WTC11 (cell line): ENCODE results near the gene EID2. TPM values are rescaled to one million over a fixed set of nuclear protein-coding genes. Genes with fewer than 3 reads are reported as not detected.

Experiments used
- ATAC-seq: fragments of 200-7000 bp; cut with Tn5 transposase; 2 replicates; pipeline ENCODE4 v1.10.0; 2021; ENCODE audit warnings: mild to moderate bottlenecking, moderate library complexity
- CTCF ChIA-PET: fragments of 300-600 bp; sonication (Branson Sonifier 250); formaldehyde crosslinking; loops from one replicate; lab custom pipeline; 2021; ENCODE audit warnings: antibody characterized with exemption; lab: Charles Lee
- POLR2A ChIA-PET: fragments of 350-600 bp; sonication (Branson Sonifier 250); formaldehyde crosslinking; loops from one replicate; lab custom pipeline; 2021; ENCODE audit warnings: antibody characterized with exemption; lab: Charles Lee
- DNase-seq: peaks from one replicate; pipeline ENCODE4 v3.0.0; 2021; ENCODE audit warnings: low spot score
- H3K27ac Mint-ChIP-seq: 2 replicates; pipeline ENCODE4 v1.8.0; 2021; ENCODE audit warnings: mixed read lengths
- H3K27me3 Mint-ChIP-seq: 2 replicates; pipeline ENCODE4 v1.8.0; 2021; ENCODE audit warnings: low read depth, mild to moderate bottlenecking, moderate library complexity, mixed read lengths
- H3K36me3 Mint-ChIP-seq: 2 replicates; pipeline ENCODE4 v1.8.0; 2021; ENCODE audit warnings: mixed read lengths
- H3K4me1 Mint-ChIP-seq: 2 replicates; pipeline ENCODE4 v1.8.0; 2022; ENCODE audit warnings: mixed read lengths
- H3K4me3 Mint-ChIP-seq: 2 replicates; pipeline ENCODE4 v1.8.0; 2021; ENCODE audit warnings: mild to moderate bottlenecking, moderate library complexity, mixed read lengths
- H3K9me3 Mint-ChIP-seq: 2 replicates; pipeline ENCODE4 v1.8.0; 2021; ENCODE audit warnings: mixed read lengths
- CREB1 ChIP-seq: sonication (generic); formaldehyde crosslinking; IDR thresholded peaks from 2 replicates; pipeline ENCODE4 v1.8.0; 2023; ENCODE audit warnings: mild to moderate bottlenecking, missing genetic modification reagents
- FOXK1 ChIP-seq: sonication (generic); formaldehyde crosslinking; IDR thresholded peaks from 2 replicates; pipeline ENCODE4 v1.8.0; 2022; ENCODE audit warnings: mild to moderate bottlenecking, moderate library complexity, missing genetic modification reagents
- GRHL2 ChIP-seq: fragments of 250-450 bp; sonication (Bioruptor Pico); IDR thresholded peaks from 2 replicates; pipeline ENCODE4 v1.8.0; 2022; ENCODE audit warnings: mild to moderate bottlenecking, moderate library complexity; ENCODE audit not compliant: insufficient replicate concordance, severe bottlenecking
- GTF2I ChIP-seq: fragments of 250-450 bp; sonication (Bioruptor Pico); conservative IDR thresholded peaks from 2 replicates; pipeline ENCODE4 v1.4.0; 2021; ENCODE audit warnings: mild to moderate bottlenecking
- IRF1 ChIP-seq: sonication (generic); formaldehyde crosslinking; IDR thresholded peaks from 2 replicates; pipeline ENCODE4 v1.8.0; 2023; ENCODE audit warnings: missing genetic modification reagents
- JAZF1 ChIP-seq: fragments of 250-450 bp; sonication (Bioruptor Pico); IDR thresholded peaks from 2 replicates; pipeline ENCODE4 v1.9.0; 2021; ENCODE audit warnings: moderate library complexity, mild to moderate bottlenecking, inconsistent platforms
- KAT7 ChIP-seq: sonication (generic); formaldehyde crosslinking; IDR thresholded peaks from 2 replicates; pipeline ENCODE4 v1.8.1; 2023; ENCODE audit warnings: missing genetic modification reagents, mild to moderate bottlenecking, borderline replicate concordance
- MAX ChIP-seq: sonication (generic); formaldehyde crosslinking; IDR thresholded peaks from 2 replicates; pipeline ENCODE4 v1.8.0; 2022; ENCODE audit warnings: mild to moderate bottlenecking, missing genetic modification reagents
- MLX ChIP-seq: sonication (generic); formaldehyde crosslinking; IDR thresholded peaks from 2 replicates; pipeline ENCODE4 v1.8.1; 2023; ENCODE audit warnings: mild to moderate bottlenecking, missing genetic modification reagents, moderate library complexity
- NFYB ChIP-seq: sonication (generic); formaldehyde crosslinking; conservative IDR thresholded peaks from 2 replicates; pipeline ENCODE4 v1.8.0; 2022; ENCODE audit warnings: low read depth, missing genetic modification reagents
- NR1H2 ChIP-seq: sonication (generic); formaldehyde crosslinking; IDR thresholded peaks from 2 replicates; pipeline ENCODE4 v1.9.0; 2021; ENCODE audit warnings: mild to moderate bottlenecking, moderate library complexity, missing genetic modification reagents
- NR3C1 ChIP-seq: sonication (generic); formaldehyde crosslinking; conservative IDR thresholded peaks from 2 replicates; pipeline ENCODE4 v1.8.1; 2023; ENCODE audit warnings: low read depth, mild to moderate bottlenecking, missing genetic modification reagents
- PRRX2 ChIP-seq: fragments of 250-450 bp; sonication (Bioruptor Pico); IDR thresholded peaks from 2 replicates; pipeline ENCODE4 v1.8.0; 2021; ENCODE audit warnings: mild to moderate bottlenecking
- SMAD3 ChIP-seq: sonication (generic); formaldehyde crosslinking; IDR thresholded peaks from 2 replicates; pipeline ENCODE4 v1.8.0; 2022; ENCODE audit warnings: missing genetic modification reagents, mild to moderate bottlenecking, borderline replicate concordance
- SMAD4 ChIP-seq: sonication (generic); formaldehyde crosslinking; IDR thresholded peaks from 2 replicates; pipeline ENCODE4 v1.8.0; 2022; ENCODE audit warnings: mild to moderate bottlenecking, missing genetic modification reagents
- SP1 ChIP-seq: sonication (generic); formaldehyde crosslinking; conservative IDR thresholded peaks from 2 replicates; pipeline ENCODE4 v1.8.1; 2022; ENCODE audit warnings: missing genetic modification reagents
- ZBTB21 ChIP-seq: sonication (generic); formaldehyde crosslinking; IDR thresholded peaks from 2 replicates; pipeline ENCODE4 v1.8.1; 2023; ENCODE audit warnings: mild to moderate bottlenecking, missing genetic modification reagents, borderline replicate concordance
- ZBTB43 ChIP-seq: sonication (generic); formaldehyde crosslinking; IDR thresholded peaks from 2 replicates; pipeline ENCODE4 v1.8.1; 2023; ENCODE audit warnings: mild to moderate bottlenecking, missing genetic modification reagents
- ZNF138 ChIP-seq: sonication (generic); formaldehyde crosslinking; conservative IDR thresholded peaks from 2 replicates; pipeline ENCODE4 v1.8.1; 2022; ENCODE audit warnings: mild to moderate bottlenecking, moderate library complexity, missing genetic modification reagents
- ZNF232 ChIP-seq: sonication (generic); formaldehyde crosslinking; IDR thresholded peaks from 2 replicates; pipeline ENCODE4 v1.8.0; 2022; ENCODE audit warnings: mild to moderate bottlenecking, missing genetic modification reagents
- ZNF317 ChIP-seq: sonication (generic); formaldehyde crosslinking; IDR thresholded peaks from 2 replicates; pipeline ENCODE4 v1.8.1; 2023; ENCODE audit warnings: low read depth, mild to moderate bottlenecking, moderate library complexity, missing genetic modification reagents, borderline replicate concordance
- ZNF396 ChIP-seq: fragments of 250-450 bp; sonication (Bioruptor Pico); IDR thresholded peaks from 2 replicates; pipeline ENCODE4 v1.8.0; 2021; ENCODE audit warnings: mild to moderate bottlenecking, moderate library complexity, borderline replicate concordance
- ZNF416 ChIP-seq: fragments of 250-450 bp; sonication (Bioruptor Pico); IDR thresholded peaks from 2 replicates; pipeline ENCODE4 v1.9.0; 2021; ENCODE audit warnings: mild to moderate bottlenecking, inconsistent platforms
- total RNA-seq: library from RNA; stranded (reverse); gene quantifications from 3 replicates; pipeline ENCODE4 v1.2.3, GENCODE V29; 2021
- TF ChIP-seq, protein P1 (sequence below): sonication (generic); formaldehyde crosslinking; IDR thresholded peaks from 2 replicates; pipeline ENCODE4 v1.8.1; 2022; ENCODE audit warnings: low read depth, missing genetic modification reagents, borderline replicate concordance
- TF ChIP-seq, protein P2 (sequence below): sonication (generic); formaldehyde crosslinking; IDR thresholded peaks from 2 replicates; pipeline ENCODE4 v1.8.1; 2022; ENCODE audit warnings: mild to moderate bottlenecking, moderate library complexity, missing genetic modification reagents
- TF ChIP-seq, protein P3 (sequence below): sonication (generic); formaldehyde crosslinking; conservative IDR thresholded peaks from 2 replicates; pipeline ENCODE4 v1.8.1; 2022; ENCODE audit warnings: mild to moderate bottlenecking, missing genetic modification reagents
- TF ChIP-seq, protein P4 (sequence below): fragments of 250-450 bp; sonication (Bioruptor Pico); IDR thresholded peaks from 2 replicates; pipeline ENCODE4 v1.9.0; 2021; ENCODE audit warnings: mild to moderate bottlenecking

EID2 gene
- total RNA-seq, 1 experiment from 2014 or later: 21.5 TPM

- TF ChIP-seq NR3C1: no peak
- no peak for TF ChIP-seq ZNF416
- 0 out of 2 replicates have a peak, but pooled peaks have one; percentile 15 for TF ChIP-seq SP1 (CRISPR knock-in tag)
- TF ChIP-seq NR1H2 (CRISPR knock-in tag): no peak
- TF ChIP-seq, protein P1, sequence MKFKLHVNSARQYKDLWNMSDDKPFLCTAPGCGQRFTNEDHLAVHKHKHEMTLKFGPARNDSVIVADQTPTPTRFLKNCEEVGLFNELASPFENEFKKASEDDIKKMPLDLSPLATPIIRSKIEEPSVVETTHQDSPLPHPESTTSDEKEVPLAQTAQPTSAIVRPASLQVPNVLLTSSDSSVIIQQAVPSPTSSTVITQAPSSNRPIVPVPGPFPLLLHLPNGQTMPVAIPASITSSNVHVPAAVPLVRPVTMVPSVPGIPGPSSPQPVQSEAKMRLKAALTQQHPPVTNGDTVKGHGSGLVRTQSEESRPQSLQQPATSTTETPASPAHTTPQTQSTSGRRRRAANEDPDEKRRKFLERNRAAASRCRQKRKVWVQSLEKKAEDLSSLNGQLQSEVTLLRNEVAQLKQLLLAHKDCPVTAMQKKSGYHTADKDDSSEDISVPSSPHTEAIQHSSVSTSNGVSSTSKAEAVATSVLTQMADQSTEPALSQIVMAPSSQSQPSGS (CRISPR knock-in tag): no peak
- TF ChIP-seq ZNF232 (CRISPR knock-in tag): no peak
- peak; percentile 53 for TF ChIP-seq ZBTB43
- TF ChIP-seq KAT7 (CRISPR knock-in tag): no peak
- TF ChIP-seq NFYB (CRISPR knock-in tag): no peak
- TF ChIP-seq MLX (CRISPR knock-in tag): no peak
- no peak for TF ChIP-seq CREB1 (CRISPR knock-in tag)
- no peak for TF ChIP-seq SMAD4 (CRISPR knock-in tag)
- TF ChIP-seq ZNF396 (CRISPR knock-in tag): no peak
- TF ChIP-seq ZBTB21 (CRISPR knock-in tag): 0 out of 2 replicates have a peak, but pooled peaks have one; percentile 42
- peak; percentile 57; the same call in 1 of the 2 replicates for TF ChIP-seq ZNF317
- TF ChIP-seq ZNF138 (CRISPR knock-in tag): no peak
- TF ChIP-seq, protein P2, sequence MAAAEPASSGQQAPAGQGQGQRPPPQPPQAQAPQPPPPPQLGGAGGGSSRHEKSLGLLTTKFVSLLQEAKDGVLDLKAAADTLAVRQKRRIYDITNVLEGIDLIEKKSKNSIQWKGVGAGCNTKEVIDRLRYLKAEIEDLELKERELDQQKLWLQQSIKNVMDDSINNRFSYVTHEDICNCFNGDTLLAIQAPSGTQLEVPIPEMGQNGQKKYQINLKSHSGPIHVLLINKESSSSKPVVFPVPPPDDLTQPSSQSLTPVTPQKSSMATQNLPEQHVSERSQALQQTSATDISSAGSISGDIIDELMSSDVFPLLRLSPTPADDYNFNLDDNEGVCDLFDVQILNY (CRISPR knock-in tag): 0 out of 2 replicates have a peak, but pooled peaks have one; percentile 71
- no peak for TF ChIP-seq JAZF1
- TF ChIP-seq FOXK1 (CRISPR knock-in tag): peak; percentile 31; the same call in 1 of the 2 replicates
Observed at GRCh38 chr19:39539518-39540332, at the start of gene EID2 (continued).

GRCh38 chr19:39588066-39588465, 48.1 kb upstream of the EID2 start:
- DNase-seq: no peak
- no peaks in the 10 kb centered on the region for H3K36me3 Mint-ChIP-seq
- H3K9me3 Mint-ChIP-seq: 0 out of 2 replicates have a peak, but pooled peaks cover 3% of the 10 kb centered on the region
- no peak overlapping the region for H3K27ac Mint-ChIP-seq
- CTCF ChIA-PET: no interaction called here
- no peak for ATAC-seq
- H3K27me3 Mint-ChIP-seq: peaks cover 33% of the 10 kb centered on the region
- no peak for TF ChIP-seq SMAD3 (CRISPR knock-in tag)
- TF ChIP-seq GRHL2: no peak
- TF ChIP-seq, protein P3, sequence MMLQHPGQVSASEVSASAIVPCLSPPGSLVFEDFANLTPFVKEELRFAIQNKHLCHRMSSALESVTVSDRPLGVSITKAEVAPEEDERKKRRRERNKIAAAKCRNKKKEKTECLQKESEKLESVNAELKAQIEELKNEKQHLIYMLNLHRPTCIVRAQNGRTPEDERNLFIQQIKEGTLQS (CRISPR knock-in tag): no peak
- no peak for TF ChIP-seq IRF1 (CRISPR knock-in tag)
- no peak for TF ChIP-seq MAX
- no peak for TF ChIP-seq GTF2I
- no peak for TF ChIP-seq NR3C1
- TF ChIP-seq, protein P4, sequence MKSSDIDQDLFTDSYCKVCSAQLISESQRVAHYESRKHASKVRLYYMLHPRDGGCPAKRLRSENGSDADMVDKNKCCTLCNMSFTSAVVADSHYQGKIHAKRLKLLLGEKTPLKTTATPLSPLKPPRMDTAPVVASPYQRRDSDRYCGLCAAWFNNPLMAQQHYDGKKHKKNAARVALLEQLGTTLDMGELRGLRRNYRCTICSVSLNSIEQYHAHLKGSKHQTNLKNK (CRISPR knock-in tag): no peak
- TF ChIP-seq PRRX2 (CRISPR knock-in tag): no peak
- POLR2A ChIA-PET: no interaction called here
- no peaks in the 10 kb centered on the region for H3K4me1 Mint-ChIP-seq
- H3K4me3 Mint-ChIP-seq: no peak overlapping the region
